Muscle layer of duodenum (tissue), 2 donors: ENCODE measurements around the gene MBD3L4.

ENCODE experiments used
- H3K27ac ChIP-seq: one replicate; pipeline ENCODE4 v1.7.0; 2013; ENCODE audit warnings: mild to moderate bottlenecking, low read length
- H3K27me3 ChIP-seq: one replicate; pipeline ENCODE4 v1.7.0; 2013; ENCODE audit warnings: low read depth, mild to moderate bottlenecking, control low read depth, low read length
- H3K36me3 ChIP-seq, 2 donors: one replicate each; pipeline ENCODE4 v1.7.0; 2013; ENCODE audit warnings: low read length in 2 of 2, control low read depth in 1 of 2, mild to moderate bottlenecking in 1 of 2; ENCODE audit not compliant: insufficient read depth in 2 of 2, control insufficient read depth in 1 of 2
- H3K4me1 ChIP-seq, 2 donors: one replicate each; pipeline ENCODE4 v1.7.0; 2013; ENCODE audit warnings: low read length in 2 of 2, mild to moderate bottlenecking in 2 of 2, control low read depth in 1 of 2, moderate library complexity in 1 of 2; ENCODE audit not compliant: insufficient read depth in 2 of 2, control insufficient read depth in 1 of 2
- H3K4me3 ChIP-seq, 2 donors: one replicate each; pipeline ENCODE4 v1.7.0; 2013; ENCODE audit warnings: low read length in 2 of 2, low read depth in 1 of 2, mild to moderate bottlenecking in 1 of 2
- H3K9me3 ChIP-seq, 2 donors: one replicate each; pipeline ENCODE4 v1.7.0; 2013; ENCODE audit warnings: low read length in 2 of 2, control low read depth in 1 of 2, mild to moderate bottlenecking in 1 of 2; ENCODE audit not compliant: control insufficient read depth in 1 of 2
- donor health status: healthy.

Gene MBD3L4

DNA sequence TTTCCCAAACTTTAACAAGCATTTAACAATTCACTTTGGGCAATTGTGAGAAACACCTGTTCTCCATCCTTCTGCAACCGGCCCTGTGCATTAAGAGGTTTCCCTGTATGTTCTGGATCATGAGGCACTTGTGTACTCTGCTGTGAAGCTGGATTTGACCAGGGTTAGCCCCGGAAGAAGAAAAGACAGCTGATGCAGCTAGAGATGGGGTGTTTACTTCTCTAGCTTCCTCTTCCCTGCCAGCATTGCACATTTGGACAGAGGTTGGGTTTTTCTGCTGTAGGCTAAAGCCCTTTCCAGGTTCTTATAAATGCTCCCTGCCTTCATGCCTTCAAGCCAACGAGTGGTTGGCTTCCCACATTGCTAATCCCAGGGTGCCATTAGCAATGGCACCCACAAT, 39.6 kb downstream of the MBD3L4 start:
- Histone ChIP-seq H3K27me3 (no peaks in the 10 kb centered on the region), H3K9me3 (no peaks in the 10 kb centered on the region), H3K27ac (no peak overlapping the region), H3K36me3 (no peaks in the 10 kb centered on the region), H3K4me1 (no peaks in the 10 kb centered on the region), H3K4me3 (no peak overlapping the region)

DNA sequence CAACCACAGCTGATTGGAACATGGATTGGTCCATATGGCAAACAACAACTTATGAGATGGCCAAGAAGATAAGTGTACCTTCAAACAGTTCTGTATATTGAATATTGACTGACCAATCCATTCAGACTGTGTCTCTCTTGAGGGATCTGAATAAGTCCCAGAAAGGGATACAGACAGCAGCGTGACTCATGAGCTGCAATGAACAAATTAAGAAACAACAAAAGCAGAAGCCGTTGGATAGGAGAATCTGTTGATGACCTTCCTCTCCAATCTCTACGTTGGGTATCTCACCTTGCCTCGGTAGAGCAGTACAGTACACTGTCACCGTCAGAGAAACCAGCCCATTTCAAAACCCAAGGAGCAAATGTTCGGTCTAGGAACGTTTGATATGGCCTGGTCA, 40.0 kb downstream of the MBD3L4 start:
- Histone ChIP-seq H3K4me3 (no peak overlapping the region), H3K27ac (no peak overlapping the region), H3K4me1 (no peaks in the 10 kb centered on the region), H3K36me3 (no peaks in the 10 kb centered on the region), H3K27me3 (no peaks in the 10 kb centered on the region), H3K9me3 (no peaks in the 10 kb centered on the region)

DNA sequence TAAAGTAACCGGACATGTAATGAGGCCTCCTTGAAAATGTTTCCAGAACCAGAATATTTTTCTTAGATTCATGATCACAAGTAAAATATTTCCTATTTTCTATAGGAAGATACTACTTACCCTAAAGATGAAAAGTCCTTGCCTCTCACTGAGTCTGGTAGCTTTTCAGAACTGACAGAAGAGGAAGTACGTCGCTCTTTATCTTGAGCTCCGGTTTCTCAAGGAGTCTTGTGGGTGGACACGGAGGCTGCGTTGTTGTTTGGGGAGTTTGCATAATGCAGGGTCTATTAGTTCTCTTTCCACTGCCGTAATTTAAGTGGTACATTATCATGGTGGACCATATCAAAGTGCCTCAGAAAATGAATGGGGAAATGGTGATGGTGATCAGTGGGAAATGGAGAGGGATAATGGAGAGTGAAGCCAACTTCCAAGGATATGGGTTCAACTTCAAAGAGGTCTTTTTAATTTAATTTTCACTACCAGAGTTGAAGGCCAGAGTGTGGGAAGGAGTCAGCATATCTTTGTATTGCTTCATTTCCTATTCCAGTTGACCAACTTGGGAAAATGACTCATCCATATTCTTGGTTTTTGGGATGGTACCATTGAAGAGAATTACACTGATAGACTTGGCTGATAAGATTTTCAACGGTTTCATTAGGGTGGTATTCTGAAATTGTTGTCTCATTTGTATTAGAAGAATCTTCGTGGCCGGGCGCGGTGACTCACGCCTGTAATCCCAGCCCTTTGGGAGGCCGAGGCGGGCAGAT, 42.1 kb downstream of the MBD3L4 start:
- no peak overlapping the region for H3K27ac ChIP-seq
- no peak overlapping the region for H3K4me3 ChIP-seq
- H3K4me1 ChIP-seq, result no peaks in the 10 kb centered on the region
- no peaks in the 10 kb centered on the region for H3K27me3 ChIP-seq
- H3K9me3 ChIP-seq, result no peaks in the 10 kb centered on the region
- no peaks in the 10 kb centered on the region for H3K36me3 ChIP-seq

DNA sequence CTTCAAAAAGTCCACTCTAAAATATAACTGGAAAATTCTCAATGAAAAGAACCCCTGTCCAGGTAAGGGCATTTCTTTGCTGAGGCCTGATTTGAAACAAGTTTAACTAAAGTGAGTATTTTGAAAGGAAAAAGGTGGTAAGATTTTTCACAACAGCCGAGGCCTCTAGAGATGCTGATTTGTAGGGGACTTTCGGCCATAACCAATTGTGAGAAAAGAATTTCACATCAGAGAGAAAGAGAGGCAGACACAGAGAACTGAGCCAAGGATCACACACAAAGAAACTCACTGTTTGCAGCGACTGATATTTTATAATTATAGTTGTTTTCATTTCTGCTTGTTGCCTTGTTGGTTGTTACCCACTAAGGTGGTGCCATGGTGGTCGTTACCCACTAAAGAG, 43.2 kb downstream of the MBD3L4 start:
- H3K9me3 ChIP-seq, result no peaks in the 10 kb centered on the region
- H3K4me3 ChIP-seq, result no peak overlapping the region

DNA sequence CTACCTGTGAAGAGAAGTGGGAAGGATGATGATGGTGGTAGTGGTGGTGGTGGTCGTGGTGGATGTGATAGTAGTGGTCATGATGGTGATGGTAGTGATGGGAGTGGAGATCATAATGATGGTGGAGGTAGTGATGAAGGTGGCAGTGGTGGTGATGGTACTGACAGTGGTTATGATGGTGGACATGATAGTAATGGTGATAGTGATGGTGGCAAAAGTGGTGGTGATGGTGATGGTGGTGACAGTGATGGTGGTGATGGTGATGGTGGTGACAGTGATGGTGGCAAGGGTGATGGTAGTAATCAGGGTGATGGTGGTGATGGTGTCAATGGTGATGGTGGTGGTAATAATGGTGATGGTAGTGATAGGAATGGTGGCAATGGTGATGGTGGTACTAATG, 44.9 kb downstream of the MBD3L4 start:
- Histone ChIP-seq H3K4me1 (no peaks in the 10 kb centered on the region), H3K4me3 (no peak overlapping the region), H3K36me3 (no peaks in the 10 kb centered on the region), H3K27ac (no peak overlapping the region), H3K9me3 (no peaks in the 10 kb centered on the region), H3K27me3 (no peaks in the 10 kb centered on the region)

More for the DNA sequence above, 43.2 kb downstream of the MBD3L4 start:
- Histone ChIP-seq H3K27me3 (no peaks in the 10 kb centered on the region), H3K4me1 (no peaks in the 10 kb centered on the region), H3K36me3 (no peaks in the 10 kb centered on the region), H3K27ac (no peak overlapping the region)

DNA sequence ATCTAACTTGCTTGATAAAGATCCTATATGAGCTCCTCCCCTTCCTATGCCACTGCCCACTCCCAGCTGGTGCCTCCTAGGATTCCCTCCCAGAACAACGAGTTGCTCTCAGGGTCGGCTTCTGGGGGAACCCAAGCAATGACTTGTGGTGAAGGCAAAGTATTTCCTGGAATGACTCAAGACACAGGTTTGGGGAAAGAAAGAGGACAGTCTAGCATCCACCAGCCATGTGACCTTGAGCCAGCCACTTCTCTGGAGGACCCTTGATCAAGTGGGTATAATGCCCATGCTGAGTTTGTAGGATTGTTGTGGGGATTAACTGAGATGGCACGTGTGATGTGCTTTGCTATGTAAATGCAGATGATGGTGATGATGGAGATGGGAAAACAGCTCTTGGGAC, 51.7 kb downstream of the MBD3L4 start:
- Histone ChIP-seq H3K4me1 (no peaks in the 10 kb centered on the region), H3K4me3 (no peak overlapping the region), H3K36me3 (no peaks in the 10 kb centered on the region), H3K27me3 (no peaks in the 10 kb centered on the region), H3K9me3 (peaks cover 8 to 30% of the 10 kb centered on the region in 2 donors), H3K27ac (no peak overlapping the region)

DNA sequence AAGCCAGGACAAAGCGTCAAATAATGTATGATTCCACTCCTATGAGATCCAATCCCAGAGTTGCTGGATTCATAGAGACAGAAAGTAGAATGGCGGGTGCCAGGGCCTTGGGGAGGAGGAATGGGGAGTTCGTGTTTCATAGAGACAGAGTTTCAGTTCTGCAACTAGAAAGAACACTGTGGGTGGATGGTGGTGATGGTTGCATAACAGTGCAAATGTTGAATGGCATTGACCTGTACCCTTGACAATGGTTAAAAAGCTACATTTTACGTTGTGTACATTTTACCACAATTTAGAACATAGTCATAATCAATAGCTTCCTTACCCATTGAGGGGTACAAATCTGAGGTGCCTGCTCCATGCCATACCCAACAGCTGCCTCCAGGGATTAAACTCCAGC, 52.1 kb downstream of the MBD3L4 start:
- H3K9me3 ChIP-seq, result peaks cover 8 to 34% of the 10 kb centered on the region in 2 donors
- H3K27me3 ChIP-seq, result no peaks in the 10 kb centered on the region
- no peaks in the 10 kb centered on the region for H3K36me3 ChIP-seq
- H3K4me1 ChIP-seq, result no peaks in the 10 kb centered on the region
- no peak overlapping the region for H3K27ac ChIP-seq
- no peak overlapping the region for H3K4me3 ChIP-seq
